H9 (cell line): ENCODE data around the gene NVL. TPM values are rescaled to one million over a fixed set of nuclear protein-coding genes. Genes with fewer than 3 reads are reported as not detected.

Source experiments
- DNase-seq: peaks from one replicate; pipeline ENCODE4 v3.0.0-alpha.2; 2017
- H2AFZ ChIP-seq: one replicate; pipeline ENCODE4 v1.6.1; 2013; ENCODE audit warnings: mild to moderate bottlenecking, low read length, control low read depth, moderate library complexity
- H2AK5ac ChIP-seq: 2 replicates; pipeline ENCODE4 v1.6.1; 2013; ENCODE audit warnings: low read length, control low read depth, mixed read lengths; ENCODE audit not compliant: insufficient read length
- H2BK120ac ChIP-seq: one replicate; pipeline ENCODE4 v1.6.1; 2013; ENCODE audit warnings: low read depth, mild to moderate bottlenecking, low read length, control low read depth, inconsistent platforms; ENCODE audit not compliant: poor library complexity, severe bottlenecking
- H2BK12ac ChIP-seq: 2 replicates; pipeline ENCODE4 v1.6.1; 2013; ENCODE audit warnings: low read length, control low read depth, mixed read lengths, low read depth; ENCODE audit not compliant: insufficient read length
- H2BK15ac ChIP-seq: 2 replicates; pipeline ENCODE4 v1.6.1; 2013; ENCODE audit warnings: low read depth, low read length, control low read depth
- H2BK20ac ChIP-seq: one replicate; pipeline ENCODE4 v1.6.1; 2013; ENCODE audit warnings: low read depth, mild to moderate bottlenecking, low read length, control low read depth, inconsistent platforms; ENCODE audit not compliant: poor library complexity, severe bottlenecking
- H2BK5ac ChIP-seq: 2 replicates; pipeline ENCODE4 v1.6.1; 2013; ENCODE audit warnings: low read length, control low read depth, mixed read lengths; ENCODE audit not compliant: insufficient read length
- H3K14ac ChIP-seq: 2 replicates; pipeline ENCODE4 v1.6.1; 2013; ENCODE audit warnings: low read length, control low read depth; ENCODE audit not compliant: insufficient read depth
- H3K18ac ChIP-seq: 2 replicates; pipeline ENCODE4 v1.6.1; 2013; ENCODE audit warnings: low read depth, mild to moderate bottlenecking, mixed read lengths, low read length, control low read depth; ENCODE audit not compliant: insufficient read length
- H3K23ac ChIP-seq: 2 replicates; pipeline ENCODE4 v1.6.1; 2013; ENCODE audit warnings: low read length, control low read depth, mixed read lengths, low read depth; ENCODE audit not compliant: insufficient read length
- H3K23me2 ChIP-seq: 2 replicates; pipeline ENCODE4 v1.6.1; 2013; ENCODE audit warnings: low read depth, mild to moderate bottlenecking, mixed read lengths, low read length, control low read depth; ENCODE audit not compliant: insufficient read length, poor library complexity, severe bottlenecking
- H3K27ac ChIP-seq: 2 replicates; pipeline ENCODE4 v1.5.1; 2013; ENCODE audit warnings: low read length, control low read depth, mixed read lengths, low read depth; ENCODE audit not compliant: insufficient read length
- H3K27me3 ChIP-seq: 2 replicates; pipeline ENCODE4 v1.6.1; 2013; ENCODE audit warnings: low read length, control low read depth, inconsistent platforms; ENCODE audit not compliant: insufficient read depth
- H3K4ac ChIP-seq: 2 replicates; pipeline ENCODE4 v1.6.1; 2013; ENCODE audit warnings: low read depth, mild to moderate bottlenecking, control low read depth, inconsistent platforms, low read length, moderate library complexity
- H3K4me1 ChIP-seq: 2 replicates; pipeline ENCODE4 v1.6.1; 2013; ENCODE audit warnings: low read length, control low read depth, inconsistent platforms; ENCODE audit not compliant: insufficient read depth
- H3K4me2 ChIP-seq: 2 replicates; pipeline ENCODE4 v1.6.1; 2013; ENCODE audit warnings: low read length, control low read depth, mixed read lengths; ENCODE audit not compliant: insufficient read length, insufficient read depth
- H3K56ac ChIP-seq: 2 replicates; pipeline ENCODE4 v1.6.1; 2013; ENCODE audit warnings: low read depth, mild to moderate bottlenecking, mixed read lengths, low read length, control low read depth; ENCODE audit not compliant: insufficient read length
- H3K79me1 ChIP-seq: 2 replicates; pipeline ENCODE4 v1.6.1; 2013; ENCODE audit warnings: low read depth, mild to moderate bottlenecking, moderate library complexity, low read length, control low read depth, inconsistent platforms; ENCODE audit not compliant: insufficient read depth, poor library complexity, severe bottlenecking
- H3K79me2 ChIP-seq: 2 replicates; pipeline ENCODE4 v1.6.1; 2013; ENCODE audit warnings: low read length, control low read depth, inconsistent platforms; ENCODE audit not compliant: insufficient read depth
- H3K9ac ChIP-seq: 2 replicates; pipeline ENCODE4 v1.6.1; 2013; ENCODE audit warnings: low read length, control low read depth, mixed read lengths; ENCODE audit not compliant: insufficient read length; ENCODE audit errors: extremely low read depth
- H3K9me3 ChIP-seq: one replicate; pipeline ENCODE4 v1.6.1; 2013; ENCODE audit warnings: low read depth, low read length, inconsistent platforms; ENCODE audit not compliant: control insufficient read depth
- H3T11ph ChIP-seq: one replicate; pipeline ENCODE4 v1.6.1; 2013; ENCODE audit warnings: mild to moderate bottlenecking, low read length, control low read depth, inconsistent platforms
- H4K20me1 ChIP-seq: one replicate; pipeline ENCODE4 v1.6.1; 2013; ENCODE audit not compliant: control insufficient read depth, insufficient read length, insufficient read depth
- H4K5ac ChIP-seq: 2 replicates; pipeline ENCODE4 v1.6.1; 2013; ENCODE audit warnings: low read depth, mild to moderate bottlenecking, mixed read lengths, low read length, control low read depth; ENCODE audit not compliant: insufficient read length
- H4K8ac ChIP-seq: replicated peaks from 2 replicates; pipeline ENCODE4 v1.6.1; 2013; ENCODE audit warnings: low read length, control low read depth, mixed read lengths, low read depth; ENCODE audit not compliant: insufficient read length
- H4K91ac ChIP-seq: 2 replicates; pipeline ENCODE4 v1.6.1; 2013; ENCODE audit warnings: low read depth, mild to moderate bottlenecking, moderate library complexity, mixed read lengths, low read length, control low read depth; ENCODE audit not compliant: insufficient read length
- H3K27ac Mint-ChIP-seq, 3 experiments: 2 replicates in 2 of 3; 3 replicates in 1 of 3; pipeline ENCODE4 v1.8.0; 2020 to 2021; ENCODE audit warnings: mixed read lengths in 3 of 3, mild to moderate bottlenecking in 1 of 3, moderate library complexity in 1 of 3
- H3K27me3 Mint-ChIP-seq: 2 replicates; pipeline ENCODE4 v1.8.0; 2021; ENCODE audit warnings: low read depth, mild to moderate bottlenecking, moderate library complexity, mixed read lengths
- H3K36me3 Mint-ChIP-seq, 3 experiments: 2 replicates in 2 of 3; 3 replicates in 1 of 3; pipeline ENCODE4 v1.8.0; 2020 to 2021; ENCODE audit warnings: low read depth in 3 of 3, mixed read lengths in 3 of 3; ENCODE audit not compliant: insufficient read depth in 1 of 3
- H3K4me1 Mint-ChIP-seq, 2 experiments: 2 replicates each; pipeline ENCODE4 v1.8.0; 2020; ENCODE audit warnings: mixed read lengths in 2 of 2
- H3K4me3 Mint-ChIP-seq, 2 experiments: 2 replicates in 1 of 2; 3 replicates in 1 of 2; pipeline ENCODE4 v1.8.0; 2020 to 2021; ENCODE audit warnings: mild to moderate bottlenecking in 2 of 2, mixed read lengths in 2 of 2, moderate library complexity in 1 of 2
- H3K9me3 Mint-ChIP-seq, 2 experiments: 2 replicates in 1 of 2; 3 replicates in 1 of 2; pipeline ENCODE4 v1.8.0; 2020; ENCODE audit warnings: mild to moderate bottlenecking in 2 of 2, mixed read lengths in 2 of 2, moderate library complexity in 1 of 2
- CTCF ChIP-seq: fragments of 200-600 bp; sonication (generic); conservative IDR thresholded peaks from 3 replicates; pipeline ENCODE4 v1.8.0; 2021; ENCODE audit warnings: antibody characterized with exemption, mild to moderate bottlenecking
- WGBS: extraction: QIAGEN DNeasy Blood & Tissue Kit; methylation state at CpG from one replicate; pipeline ENCODE4 v1.1.7; 2013; ENCODE audit warnings: missing lambda C conversion rate, low lambda C conversion rate, mixed read lengths; ENCODE audit not compliant: insufficient read length; ENCODE audit errors: extremely low coverage; 5-methylcytosine and 5-hydroxymethylcytosine counted together
- total RNA-seq: library from RNA; stranded (reverse); gene quantifications from 2 replicates; pipeline ENCODE4 v1.2.1, GENCODE V29; 2021

The NVL gene
- total RNA-seq, 1 experiment from 2014 or later, result 66.9 TPM

DNA sequence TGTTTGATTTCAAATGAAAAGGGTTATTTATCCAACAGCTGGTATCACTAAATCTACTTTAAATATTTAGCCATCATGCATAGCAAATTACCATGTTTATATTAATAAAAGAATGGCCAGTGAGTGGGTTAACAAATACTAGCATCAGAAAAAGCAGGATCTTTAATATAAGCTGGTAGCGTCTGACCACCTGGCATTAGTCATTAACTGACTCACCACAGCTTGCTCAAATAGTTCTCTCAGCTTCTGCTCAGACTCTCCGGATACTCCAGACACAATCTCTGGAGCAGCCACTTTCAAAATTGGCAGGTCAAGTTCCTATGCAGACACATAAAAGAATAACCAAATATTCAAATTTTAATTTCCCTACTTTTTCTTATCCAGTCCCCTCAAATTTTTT lies 29.6 kb downstream of the NVL start:
- no peak for DNase-seq
- no peak overlapping the region for H3T11ph ChIP-seq
- H3K4ac ChIP-seq, result no peak overlapping the region
- H3K27me3 ChIP-seq, result no peaks in the 10 kb centered on the region
- H3K9me3 ChIP-seq, result no peaks in the 10 kb centered on the region
- H2AK5ac ChIP-seq, result no peak overlapping the region
- no peak overlapping the region for H3K56ac ChIP-seq
- H2BK120ac ChIP-seq, result no peak overlapping the region
- Mint-ChIP-seq H3K4me3 (no peak overlapping the region), H3K9me3 (no peaks in the 10 kb centered on the region), H3K4me1 (no peaks in the 10 kb centered on the region), H3K36me3 (peaks cover 18 to 92% (median 65%) of the 10 kb centered on the region in 3 experiments; a peak in 6 of 7 replicates), H3K27ac (no peak overlapping the region), H3K27me3 (no peaks in the 10 kb centered on the region)
- H4K5ac ChIP-seq, result no peak overlapping the region
- H3K79me1 ChIP-seq, result no peaks in the 10 kb centered on the region
- H3K9ac ChIP-seq, result no peak overlapping the region
- H2AFZ ChIP-seq, result no peak overlapping the region
- H2BK20ac ChIP-seq, result no peak overlapping the region
- H3K23ac ChIP-seq, result no peak overlapping the region
- H4K91ac ChIP-seq, result no peak overlapping the region
- no peak overlapping the region for H3K14ac ChIP-seq
- H3K4me1 ChIP-seq, result no peaks in the 10 kb centered on the region
- no peak overlapping the region for H3K18ac ChIP-seq
- no peak overlapping the region for H2BK5ac ChIP-seq
- H2BK12ac ChIP-seq, result no peak overlapping the region
- H4K20me1 ChIP-seq, result no peaks in the 10 kb centered on the region
- H4K8ac ChIP-seq, result no peak overlapping the region
- no peaks in the 10 kb centered on the region for H3K23me2 ChIP-seq
- no peak overlapping the region for H2BK15ac ChIP-seq
- no peak overlapping the region for H3K27ac ChIP-seq
- no peaks in the 10 kb centered on the region for H3K79me2 ChIP-seq
- H3K4me2 ChIP-seq, result no peak overlapping the region
- no CpG with 5 or more reads among the region's 2 CpGs for WGBS
- no peak for TF ChIP-seq CTCF
